ENCODE measurements around the gene SEZ6L2. TPM values are rescaled to one million over a fixed set of nuclear protein-coding genes. Genes with fewer than 3 reads are reported as not detected.

The SEZ6L2 gene
- total and polyA plus RNA-seq, 2 of the 8 experiments (the other 6 are each of a cell fraction or from before 2014, with no cell fraction given), result 43.5 to 47.7 TPM

- TF ChIP-seq SIRT6 (IDR thresholded peaks at IDR 0.05; ENCODE audit: low read length) (no peak), TBP (IDR thresholded peaks at IDR 0.05; ENCODE audit: low read depth, low read length) (no peak)
Observed at GRCh38 chr16:29947897-29948296, 48.5 kb upstream of the SEZ6L2 start (continued).
